Trophoblast cell (in vitro differentiated cells and primary cell): ENCODE results near the gene LDLRAD2.
A peak's percentile ranks its signal among the peaks of the same experiment; 100 is the strongest.

Source experiments
- DNase-seq, 2 donors: peaks; one replicate each; pipeline ENCODE4 v3.0.0-alpha.2; 2016
- H2AFZ ChIP-seq: 2 replicates; pipeline ENCODE4 v1.6.1; 2013; ENCODE audit warnings: low read length, moderate library complexity, mild to moderate bottlenecking; ENCODE audit not compliant: insufficient read depth, poor library complexity
- H2AK5ac ChIP-seq: 2 replicates; pipeline ENCODE4 v1.6.1; 2013; ENCODE audit warnings: mild to moderate bottlenecking, low read length
- H2BK120ac ChIP-seq: 2 replicates; pipeline ENCODE4 v1.6.1; 2013; ENCODE audit warnings: low read length, mild to moderate bottlenecking, moderate library complexity; ENCODE audit not compliant: insufficient read depth, poor library complexity
- H2BK12ac ChIP-seq: 2 replicates; pipeline ENCODE4 v1.6.1; 2013; ENCODE audit warnings: mild to moderate bottlenecking, low read length, moderate library complexity
- H2BK5ac ChIP-seq: 2 replicates; pipeline ENCODE4 v1.6.1; 2013; ENCODE audit warnings: low read length, low read depth, moderate library complexity, mild to moderate bottlenecking; ENCODE audit not compliant: poor library complexity
- H3K14ac ChIP-seq: 2 replicates; pipeline ENCODE4 v1.6.1; 2013; ENCODE audit warnings: mild to moderate bottlenecking, low read length
- H3K18ac ChIP-seq: 2 replicates; pipeline ENCODE4 v1.6.1; 2013; ENCODE audit warnings: mild to moderate bottlenecking, low read length
- H3K23ac ChIP-seq: 2 replicates; pipeline ENCODE4 v1.6.1; 2013; ENCODE audit warnings: low read length
- H3K27ac ChIP-seq: 2 replicates; pipeline ENCODE4 v1.5.1; 2013; ENCODE audit warnings: low read depth, mild to moderate bottlenecking, inconsistent platforms, low read length, moderate library complexity
- H3K27me3 ChIP-seq: 2 replicates; pipeline ENCODE4 v1.6.1; 2013; ENCODE audit warnings: inconsistent platforms, mild to moderate bottlenecking, low read length, moderate library complexity; ENCODE audit not compliant: insufficient read depth
- H3K36me3 ChIP-seq, 2 experiments: 1 replicate in 1 of 2; 2 replicates in 1 of 2; pipeline ENCODE4 v1.6.1; 2013; ENCODE audit warnings: low read length in 2 of 2, mild to moderate bottlenecking in 2 of 2, moderate library complexity in 1 of 2; ENCODE audit not compliant: insufficient read depth in 2 of 2, control insufficient read depth in 1 of 2
- H3K4ac ChIP-seq: 2 replicates; pipeline ENCODE4 v1.6.1; 2013; ENCODE audit warnings: low read depth, mild to moderate bottlenecking, low read length, moderate library complexity
- H3K4me1 ChIP-seq, 2 experiments: 1 replicate in 1 of 2; 2 replicates in 1 of 2; pipeline ENCODE4 v1.6.1; 2013; ENCODE audit warnings: low read length in 2 of 2, mild to moderate bottlenecking in 2 of 2, moderate library complexity in 1 of 2; ENCODE audit not compliant: insufficient read depth in 2 of 2, control insufficient read depth in 1 of 2
- H3K4me2 ChIP-seq: 2 replicates; pipeline ENCODE4 v1.6.1; 2013; ENCODE audit warnings: inconsistent platforms, mild to moderate bottlenecking, low read length, moderate library complexity
- H3K4me3 ChIP-seq: 2 replicates; pipeline ENCODE4 v1.5.1; 2013; ENCODE audit warnings: mild to moderate bottlenecking, low read depth, low read length, inconsistent platforms
- H3K79me1 ChIP-seq: one replicate; pipeline ENCODE4 v1.6.1; 2013; ENCODE audit warnings: low read length
- H3K79me2 ChIP-seq: 2 replicates; pipeline ENCODE4 v1.6.1; 2013; ENCODE audit warnings: low read length, mild to moderate bottlenecking; ENCODE audit not compliant: control insufficient read depth, insufficient read depth, poor library complexity
- H3K9ac ChIP-seq: 2 replicates; pipeline ENCODE4 v1.6.1; 2013; ENCODE audit warnings: mild to moderate bottlenecking, low read length
- H3K9me3 ChIP-seq: 2 replicates; pipeline ENCODE4 v1.6.1; 2013; ENCODE audit warnings: low read depth, mild to moderate bottlenecking, control low read depth, inconsistent platforms, low read length; ENCODE audit not compliant: insufficient read depth
- H4K12ac ChIP-seq: 2 replicates; pipeline ENCODE4 v1.6.1; 2013; ENCODE audit warnings: low read depth, mild to moderate bottlenecking, low read length, moderate library complexity
- H4K8ac ChIP-seq: 2 replicates; pipeline ENCODE4 v1.6.1; 2013; ENCODE audit warnings: low read depth, mild to moderate bottlenecking, low read length, moderate library complexity
- H4K91ac ChIP-seq: one replicate; pipeline ENCODE4 v1.6.1; 2013; ENCODE audit warnings: low read depth, mild to moderate bottlenecking, low read length, moderate library complexity
- WGBS: extraction: QIAGEN DNeasy Blood & Tissue Kit; methylation state at CpG from one replicate; pipeline ENCODE4 v1.1.7; 2013; ENCODE audit warnings: missing lambda C conversion rate; ENCODE audit not compliant: insufficient read length, insufficient coverage; ENCODE audit errors: extremely low coverage; 5-methylcytosine and 5-hydroxymethylcytosine counted together

Gene LDLRAD2

GRCh38 chr1:21869620-21870121 is 57.6 kb downstream of the LDLRAD2 start:
- Histone ChIP-seq H3K79me1 (no peaks in the 10 kb centered on the region), H3K4ac (no peak overlapping the region), H3K23ac (no peak overlapping the region), H4K8ac (no peak overlapping the region), H3K27ac (no peak overlapping the region), H2AK5ac (no peak overlapping the region), H3K9ac (no peak overlapping the region), H3K14ac (no peak overlapping the region), H2BK12ac (no peak overlapping the region), H3K27me3 (no peaks in the 10 kb centered on the region), H3K4me1 (no peaks in the 10 kb centered on the region), H2AFZ (no peak overlapping the region), H2BK5ac (no peak overlapping the region), H2BK120ac (no peak overlapping the region), H3K4me2 (no peak overlapping the region), H4K12ac (no peak overlapping the region), H3K4me3 (no peak overlapping the region), H3K9me3 (peaks cover 5% of the 10 kb centered on the region), H3K79me2 (no peaks in the 10 kb centered on the region), H4K91ac (no peak overlapping the region), H3K18ac (no peak overlapping the region), H3K36me3 (peaks cover 89 to 91% of the 10 kb centered on the region in 2 experiments)
- DNase-seq: peak; percentile 16 to 24
- WGBS: no CpG with 5 or more reads among the region's 13 CpGs

- Histone ChIP-seq H3K4me2 (no peak overlapping the region), H3K18ac (no peak overlapping the region), H3K4ac (no peak overlapping the region), H3K27me3 (no peaks in the 10 kb centered on the region), H2AK5ac (no peak overlapping the region), H4K91ac (no peak overlapping the region), H3K79me2 (no peaks in the 10 kb centered on the region), H3K4me3 (no peak overlapping the region), H2AFZ (no peak overlapping the region), H3K4me1 (no peaks in the 10 kb centered on the region), H3K23ac (no peak overlapping the region), H4K12ac (no peak overlapping the region), H3K9me3 (peaks cover 2% of the 10 kb centered on the region), H3K14ac (no peak overlapping the region), H3K27ac (no peak overlapping the region), H2BK5ac (no peak overlapping the region), H3K9ac (peak overlapping the region; percentile 6), H3K36me3 (peaks cover 89 to 91% of the 10 kb centered on the region in 2 experiments), H2BK120ac (no peak overlapping the region), H4K8ac (no peak overlapping the region), H2BK12ac (no peak overlapping the region), H3K79me1 (no peaks in the 10 kb centered on the region)
- WGBS: no CpG with 5 or more reads among the region's 15 CpGs
- DNase-seq: no peak
These were observed 58.5 kb downstream of the LDLRAD2 start for GRCh38 chr1:21870611-21871010.

- Histone ChIP-seq H2AK5ac (no peak overlapping the region), H4K8ac (no peak overlapping the region), H4K91ac (no peak overlapping the region), H3K14ac (no peak overlapping the region), H2BK5ac (no peak overlapping the region), H3K18ac (no peak overlapping the region), H4K12ac (no peak overlapping the region), H3K9ac (no peak overlapping the region), H3K4me1 (no peaks in the 10 kb centered on the region), H3K79me2 (no peaks in the 10 kb centered on the region), H3K9me3 (peaks cover 2% of the 10 kb centered on the region), H2BK120ac (no peak overlapping the region), H2BK12ac (no peak overlapping the region), H3K36me3 (peaks cover 89 to 90% of the 10 kb centered on the region in 2 experiments), H2AFZ (no peak overlapping the region), H3K27ac (no peak overlapping the region), H3K4me3 (no peak overlapping the region), H3K27me3 (no peaks in the 10 kb centered on the region), H3K23ac (no peak overlapping the region), H3K4me2 (no peak overlapping the region), H3K79me1 (no peaks in the 10 kb centered on the region), H3K4ac (no peak overlapping the region)
- DNase-seq: no peak
- WGBS: no CpG with 5 or more reads among the region's 13 CpGs
These were observed 59.9 kb downstream of the LDLRAD2 start for GRCh38 chr1:21871943-21872342.

- H3K18ac ChIP-seq: no peak overlapping the region
- H3K4me1 ChIP-seq: no peaks in the 10 kb centered on the region
- no peak overlapping the region for H3K4me3 ChIP-seq
- no peak overlapping the region for H4K8ac ChIP-seq
- H4K91ac ChIP-seq: no peak overlapping the region
- H4K12ac ChIP-seq: no peak overlapping the region
- H3K36me3 ChIP-seq: peaks cover 88 to 89% of the 10 kb centered on the region in 2 experiments
- H3K4ac ChIP-seq: no peak overlapping the region
- no peak overlapping the region for H3K14ac ChIP-seq
- H3K9me3 ChIP-seq: peaks cover 2% of the 10 kb centered on the region
- no peak overlapping the region for H3K27ac ChIP-seq
- no peaks in the 10 kb centered on the region for H3K79me2 ChIP-seq
- WGBS: no CpG with 5 or more reads among the region's 17 CpGs
- DNase-seq: no peak
- no peak overlapping the region for H3K9ac ChIP-seq
- H2BK120ac ChIP-seq: no peak overlapping the region
- H3K27me3 ChIP-seq: no peaks in the 10 kb centered on the region
- H3K23ac ChIP-seq: no peak overlapping the region
- no peak overlapping the region for H2BK12ac ChIP-seq
- no peak overlapping the region for H2AFZ ChIP-seq
- H2AK5ac ChIP-seq: no peak overlapping the region
- no peak overlapping the region for H3K4me2 ChIP-seq
- H2BK5ac ChIP-seq: no peak overlapping the region
- H3K79me1 ChIP-seq: no peaks in the 10 kb centered on the region
These were observed 60.5 kb downstream of the LDLRAD2 start for GRCh38 chr1:21872445-21873079.
